ENCODE measurements around the gene HMOX2. TPM values are rescaled to one million over a fixed set of nuclear protein-coding genes. Genes with fewer than 3 reads are reported as not detected.

HMOX2 gene
- total and polyA plus RNA-seq, 2 donors from 2014 or later, result 56.4 to 116 TPM

DNA sequence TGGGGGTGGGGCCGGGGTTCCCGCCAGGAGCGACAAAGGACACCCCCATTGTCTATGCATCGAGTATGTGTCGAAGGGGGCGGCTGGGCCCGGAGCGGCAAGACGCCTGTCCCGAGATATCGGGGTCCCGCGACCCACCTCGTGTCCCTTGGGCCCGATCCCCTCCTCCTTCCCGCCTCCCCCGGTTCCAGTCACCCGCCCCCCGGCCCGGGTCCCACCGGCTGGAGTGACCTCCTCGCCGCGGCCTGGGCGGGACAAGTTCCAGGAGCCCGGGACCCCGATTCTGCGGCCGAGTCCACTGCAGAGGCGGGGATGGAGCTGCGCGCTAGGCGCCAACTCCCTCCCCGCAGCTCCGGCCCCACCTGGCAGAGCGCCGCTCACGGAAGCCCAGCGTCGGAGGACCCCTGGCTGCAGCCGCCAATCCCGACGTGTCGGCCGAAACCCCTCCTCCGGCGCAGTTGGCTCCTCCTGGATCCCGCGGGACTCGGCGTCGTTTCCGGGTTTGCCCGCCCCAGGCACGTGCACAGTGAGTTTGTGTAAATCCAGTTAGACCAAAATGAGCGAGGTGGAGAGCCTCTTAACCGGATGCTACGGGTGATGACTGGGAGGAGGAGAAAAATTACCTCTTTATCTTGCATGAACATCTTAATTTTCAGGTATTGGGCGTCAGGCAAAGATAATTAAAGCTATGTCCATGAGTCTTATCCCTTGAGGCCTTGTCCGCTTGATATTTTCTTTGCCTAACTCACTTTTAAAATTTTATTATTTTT, 1.8 kb upstream of the HMOX2 start, which contains the start of gene NMRAL1:
TSS of gene NMRAL1 (minus strand) at position 434 of the 770 bp plus-strand sequence. CDS start 493 bp downstream, outside the sequence.
- FAIRE-seq, result no peak
- peak; percentile 94 to 97 (median 95) for DNase-seq
- H3K4me3 ChIP-seq (ENCODE audit: low read length in 3 of 3), result peak within 1 kb of the TSS; percentile 65 to 79 (median 67)
- H3K27ac ChIP-seq (ENCODE audit: low read depth in 2 of 2, low read length in 2 of 2), result peak within 1 kb of the TSS; percentile 44 to 67
- H3K9ac ChIP-seq (ENCODE audit: low read length in 3 of 3), result peak within 1 kb of the TSS in 2 of 3 donors; percentile 44 to 61
- no peaks in the 10 kb centered on the region for H3K36me3 ChIP-seq (ENCODE audit: control insufficient read depth in 2 of 3, insufficient read depth in 3 of 3, low read length in 3 of 3)
- intact Hi-C loops (cut with DNase I), result no loop called here
- TF ChIP-seq, protein P1, sequence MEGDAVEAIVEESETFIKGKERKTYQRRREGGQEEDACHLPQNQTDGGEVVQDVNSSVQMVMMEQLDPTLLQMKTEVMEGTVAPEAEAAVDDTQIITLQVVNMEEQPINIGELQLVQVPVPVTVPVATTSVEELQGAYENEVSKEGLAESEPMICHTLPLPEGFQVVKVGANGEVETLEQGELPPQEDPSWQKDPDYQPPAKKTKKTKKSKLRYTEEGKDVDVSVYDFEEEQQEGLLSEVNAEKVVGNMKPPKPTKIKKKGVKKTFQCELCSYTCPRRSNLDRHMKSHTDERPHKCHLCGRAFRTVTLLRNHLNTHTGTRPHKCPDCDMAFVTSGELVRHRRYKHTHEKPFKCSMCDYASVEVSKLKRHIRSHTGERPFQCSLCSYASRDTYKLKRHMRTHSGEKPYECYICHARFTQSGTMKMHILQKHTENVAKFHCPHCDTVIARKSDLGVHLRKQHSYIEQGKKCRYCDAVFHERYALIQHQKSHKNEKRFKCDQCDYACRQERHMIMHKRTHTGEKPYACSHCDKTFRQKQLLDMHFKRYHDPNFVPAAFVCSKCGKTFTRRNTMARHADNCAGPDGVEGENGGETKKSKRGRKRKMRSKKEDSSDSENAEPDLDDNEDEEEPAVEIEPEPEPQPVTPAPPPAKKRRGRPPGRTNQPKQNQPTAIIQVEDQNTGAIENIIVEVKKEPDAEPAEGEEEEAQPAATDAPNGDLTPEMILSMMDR (IDR thresholded peaks at IDR 0.05; ENCODE audit: borderline replicate concordance, extremely low read depth, insufficient read depth), result no peak
- H3K4me1 ChIP-seq (ENCODE audit: control insufficient read depth in 2 of 3, insufficient read depth in 2 of 3, low read depth in 1 of 3, low read length in 3 of 3), result peaks cover 0 to 3% (median 3%) of the 10 kb centered on the region in 3 donors
- H3K9me3 ChIP-seq (ENCODE audit: control insufficient read depth in 2 of 3, insufficient read depth in 1 of 3, low read length in 3 of 3), result no peaks in the 10 kb centered on the region
- no peaks in the 10 kb centered on the region for H3K27me3 ChIP-seq (ENCODE audit: control insufficient read depth, insufficient read depth, low read length)

DNA sequence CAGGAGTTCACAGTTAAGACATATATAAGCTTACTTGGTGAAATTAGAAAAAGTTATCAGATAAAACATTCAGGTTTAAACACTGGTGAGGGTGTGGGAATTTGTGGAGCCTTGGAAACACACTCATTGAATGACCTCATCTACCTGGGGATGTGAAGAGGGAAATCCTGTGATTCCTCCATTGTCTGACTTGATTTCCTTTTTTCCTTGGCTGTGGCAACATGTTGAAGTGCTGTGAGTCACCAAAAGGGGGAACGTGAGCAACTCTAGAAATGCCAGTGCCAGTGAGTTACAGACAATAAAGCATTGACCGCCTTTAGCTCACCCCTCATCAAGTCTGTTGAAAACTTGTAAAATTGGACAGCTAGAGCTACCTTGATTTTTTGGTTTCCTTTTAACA, 1.8 kb downstream of the HMOX2 start:
- intact Hi-C loops (cut with DNase I), result no loop called here
- H3K9me3 ChIP-seq (ENCODE audit: control insufficient read depth in 2 of 3, insufficient read depth in 1 of 3, low read length in 3 of 3), result no peaks in the 10 kb centered on the region
- no peak overlapping the region for H3K9ac ChIP-seq (ENCODE audit: low read length in 3 of 3)
- DNase-seq, result peak in 1 of 5 donors; percentile 28
- no peak overlapping the region for H3K4me3 ChIP-seq (ENCODE audit: low read length in 3 of 3)
- TF ChIP-seq, protein P1 (IDR thresholded peaks at IDR 0.05; ENCODE audit: borderline replicate concordance, extremely low read depth, insufficient read depth), result no peak
- H3K27ac ChIP-seq (ENCODE audit: low read depth in 2 of 2, low read length in 2 of 2), result no peak overlapping the region
- peaks cover 0 to 8% (median 3%) of the 10 kb centered on the region in 3 donors for H3K4me1 ChIP-seq (ENCODE audit: control insufficient read depth in 2 of 3, insufficient read depth in 2 of 3, low read depth in 1 of 3, low read length in 3 of 3)
- no peaks in the 10 kb centered on the region for H3K36me3 ChIP-seq (ENCODE audit: control insufficient read depth in 2 of 3, insufficient read depth in 3 of 3, low read length in 3 of 3)
- no peak for FAIRE-seq
- no peaks in the 10 kb centered on the region for H3K27me3 ChIP-seq (ENCODE audit: control insufficient read depth, insufficient read depth, low read length)

- no peak overlapping the region for H3K27ac ChIP-seq (ENCODE audit: low read depth in 2 of 2, low read length in 2 of 2)
- TF ChIP-seq, protein P1 (IDR thresholded peaks at IDR 0.05; ENCODE audit: borderline replicate concordance, extremely low read depth, insufficient read depth), result no peak
- FAIRE-seq, result no peak
- peaks cover 0 to 11% (median 6%) of the 10 kb centered on the region in 3 donors for H3K4me1 ChIP-seq (ENCODE audit: control insufficient read depth in 2 of 3, insufficient read depth in 2 of 3, low read depth in 1 of 3, low read length in 3 of 3)
- no peak overlapping the region for H3K9ac ChIP-seq (ENCODE audit: low read length in 3 of 3)
- intact Hi-C loops (cut with DNase I), result no loop called here
- no peak for DNase-seq
- no peak overlapping the region for H3K4me3 ChIP-seq (ENCODE audit: low read length in 3 of 3)
- H3K36me3 ChIP-seq (ENCODE audit: control insufficient read depth in 2 of 3, insufficient read depth in 3 of 3, low read length in 3 of 3), result peaks cover 0 to 5% (median 3%) of the 10 kb centered on the region in 3 donors
- no peaks in the 10 kb centered on the region for H3K9me3 ChIP-seq (ENCODE audit: control insufficient read depth in 2 of 3, insufficient read depth in 1 of 3, low read length in 3 of 3)
- no peaks in the 10 kb centered on the region for H3K27me3 ChIP-seq (ENCODE audit: control insufficient read depth, insufficient read depth, low read length)
These were observed 5.3 kb downstream of the HMOX2 start for GRCh38 chr16:4481526-4481925.

Data from kidney (tissue), 14 donors.